Measurements from ENCODE around the gene RNF17.
"Not testable (repeated sequence)": the region's sequence is repeated elsewhere in the genome, so short reads cannot be mapped to it uniquely, and the experiment has no call there.

Gene RNF17

DNA sequence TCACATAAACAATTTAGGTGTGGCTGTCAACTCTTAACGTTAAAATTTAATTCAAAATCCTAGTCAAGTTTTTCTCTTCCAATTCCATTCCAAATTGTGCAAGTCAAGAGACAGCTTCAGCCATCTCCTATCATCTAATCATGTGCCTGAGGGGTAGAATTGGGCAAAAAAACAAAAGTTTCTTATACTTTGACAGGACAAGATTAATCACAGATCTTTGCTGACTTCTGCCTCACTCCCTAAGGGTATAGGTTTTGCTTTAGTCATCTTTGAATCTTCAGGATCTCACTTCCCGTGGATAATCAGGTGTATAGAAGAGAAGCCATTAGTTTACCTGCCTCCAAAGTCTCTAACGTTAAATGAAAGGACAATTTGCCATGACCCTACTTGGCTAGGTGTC lies 24.6 kb downstream of the RNF17 start:
- in situ Hi-C loops (cut with MboI; ENCODE audit: low sequenced_read_pairs, unreplicated experiment) = no loop called here

GRCh38 chr13:24802074-24802473 lies 38.1 kb downstream of the RNF17 start:
- in situ Hi-C loops (cut with MboI; ENCODE audit: low sequenced_read_pairs, unreplicated experiment) = no loop called here
- DNase-seq (ENCODE audit: low spot score) = no peak
- TF ChIP-seq, protein P1, sequence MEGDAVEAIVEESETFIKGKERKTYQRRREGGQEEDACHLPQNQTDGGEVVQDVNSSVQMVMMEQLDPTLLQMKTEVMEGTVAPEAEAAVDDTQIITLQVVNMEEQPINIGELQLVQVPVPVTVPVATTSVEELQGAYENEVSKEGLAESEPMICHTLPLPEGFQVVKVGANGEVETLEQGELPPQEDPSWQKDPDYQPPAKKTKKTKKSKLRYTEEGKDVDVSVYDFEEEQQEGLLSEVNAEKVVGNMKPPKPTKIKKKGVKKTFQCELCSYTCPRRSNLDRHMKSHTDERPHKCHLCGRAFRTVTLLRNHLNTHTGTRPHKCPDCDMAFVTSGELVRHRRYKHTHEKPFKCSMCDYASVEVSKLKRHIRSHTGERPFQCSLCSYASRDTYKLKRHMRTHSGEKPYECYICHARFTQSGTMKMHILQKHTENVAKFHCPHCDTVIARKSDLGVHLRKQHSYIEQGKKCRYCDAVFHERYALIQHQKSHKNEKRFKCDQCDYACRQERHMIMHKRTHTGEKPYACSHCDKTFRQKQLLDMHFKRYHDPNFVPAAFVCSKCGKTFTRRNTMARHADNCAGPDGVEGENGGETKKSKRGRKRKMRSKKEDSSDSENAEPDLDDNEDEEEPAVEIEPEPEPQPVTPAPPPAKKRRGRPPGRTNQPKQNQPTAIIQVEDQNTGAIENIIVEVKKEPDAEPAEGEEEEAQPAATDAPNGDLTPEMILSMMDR (IDR thresholded peaks at IDR 0.05; ENCODE audit: borderline replicate concordance, control extremely low read depth, extremely low read depth, insufficient read depth, missing control alignments) = no peak

More for the DNA sequence above, 24.6 kb downstream of the RNF17 start:
- TF ChIP-seq, protein P1 (IDR thresholded peaks at IDR 0.05; ENCODE audit: borderline replicate concordance, control extremely low read depth, extremely low read depth, insufficient read depth, missing control alignments) = no peak
- DNase-seq (ENCODE audit: low spot score) = no peak

GRCh38 chr13:24821207-24821606 lies 57.2 kb downstream of the RNF17 start:
- TF ChIP-seq, protein P1 (IDR thresholded peaks at IDR 0.05; ENCODE audit: borderline replicate concordance, control extremely low read depth, extremely low read depth, insufficient read depth, missing control alignments) = no peak
- DNase-seq (ENCODE audit: low spot score) = no peak
- in situ Hi-C loops (cut with MboI; ENCODE audit: low sequenced_read_pairs, unreplicated experiment) = no loop called here

GRCh38 chr13:24822640-24823039 lies 58.7 kb downstream of the RNF17 start:
- TF ChIP-seq, protein P1 (IDR thresholded peaks at IDR 0.05; ENCODE audit: borderline replicate concordance, control extremely low read depth, extremely low read depth, insufficient read depth, missing control alignments) = no peak
- DNase-seq (ENCODE audit: low spot score) = peak; percentile 34
- in situ Hi-C loops (cut with MboI; ENCODE audit: low sequenced_read_pairs, unreplicated experiment) = no loop called here

- not testable (repeated sequence) for DNase-seq (ENCODE audit: low spot score)
Observed at GRCh38 chr13:24823122-24823710, 59.2 kb downstream of the RNF17 start.

GRCh38 chr13:24827799-24828198 lies 63.8 kb downstream of the RNF17 start:
- TF ChIP-seq, protein P1 (IDR thresholded peaks at IDR 0.05; ENCODE audit: borderline replicate concordance, control extremely low read depth, extremely low read depth, insufficient read depth, missing control alignments) = no peak
- in situ Hi-C loops (cut with MboI; ENCODE audit: low sequenced_read_pairs, unreplicated experiment) = no loop called here
- DNase-seq (ENCODE audit: low spot score) = no peak

More at GRCh38 chr13:24823122-24823710, 59.2 kb downstream of the RNF17 start:
- in situ Hi-C loops (cut with MboI; ENCODE audit: low sequenced_read_pairs, unreplicated experiment) = not testable (repeated sequence)

GRCh38 chr13:24834902-24835510 lies 71.0 kb downstream of the RNF17 start:
- in situ Hi-C loops (cut with MboI; ENCODE audit: low sequenced_read_pairs, unreplicated experiment) = no loop called here
- DNase-seq (ENCODE audit: low spot score) = no peak
- TF ChIP-seq, protein P1 (IDR thresholded peaks at IDR 0.05; ENCODE audit: borderline replicate concordance, control extremely low read depth, extremely low read depth, insufficient read depth, missing control alignments) = no peak

DNA sequence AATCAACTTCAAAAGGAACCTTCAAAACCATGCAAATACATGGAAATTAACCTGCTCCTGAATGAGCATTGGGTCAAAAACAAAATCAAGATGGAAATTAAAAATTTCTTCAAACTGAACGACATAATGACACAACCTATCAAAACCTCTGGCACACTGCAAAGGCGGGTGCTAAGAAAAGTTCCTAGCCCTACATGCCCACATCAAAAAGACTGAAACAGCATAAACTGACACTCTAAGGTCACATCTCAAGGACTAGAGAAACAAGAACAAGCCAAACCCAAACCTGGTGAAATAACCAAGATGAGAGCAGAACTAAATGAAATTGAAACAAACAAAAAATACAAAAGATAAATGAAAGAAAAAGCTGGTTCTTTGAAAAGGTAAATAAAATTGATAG lies 73.6 kb downstream of the RNF17 start:
- in situ Hi-C loops (cut with MboI; ENCODE audit: low sequenced_read_pairs, unreplicated experiment); DNase-seq (ENCODE audit: low spot score): not testable (repeated sequence)

All from GM13976 (cell line).